Fibroblast of peridontal ligament (primary cell): ENCODE data around the gene PDIA2.
"Not testable (repeated sequence)": the region's sequence is repeated elsewhere in the genome, so short reads cannot be mapped to it uniquely, and the experiment has no call there.

Experiments used
- DNase-seq: peaks from one replicate; pipeline ENCODE4 v3.0.0-alpha.2; 2010; ENCODE audit errors: extremely low read depth

Gene PDIA2

GRCh38 chr16:325375-326145 is 42.6 kb downstream of the PDIA2 start:
- DNase-seq: no peak

GRCh38 chr16:330741-331140 is 47.8 kb downstream of the PDIA2 start:
- DNase-seq: no peak

- not testable (repeated sequence) for DNase-seq
Observed at GRCh38 chr16:331181-331814, 48.3 kb downstream of the PDIA2 start.

- DNase-seq: no peak
Observed at GRCh38 chr16:333406-334094, 50.6 kb downstream of the PDIA2 start.

- DNase-seq: not testable (repeated sequence)
Observed at GRCh38 chr16:334164-334832, 51.3 kb downstream of the PDIA2 start.

GRCh38 chr16:334861-335632 is 52.1 kb downstream of the PDIA2 start:
- DNase-seq: not testable (repeated sequence)

- no peak for DNase-seq
Observed at GRCh38 chr16:336269-336668, 53.3 kb downstream of the PDIA2 start.
